Astrocyte (in vitro differentiated cells and primary cell): ENCODE data around the gene PHF10.

Experiments
- CTCF ChIP-seq: IDR thresholded peaks from 2 replicates; pipeline ENCODE4 v1.5.1; 2011; ENCODE audit warnings: low read depth, mild to moderate bottlenecking, inconsistent platforms, low read length, moderate library complexity; ENCODE audit not compliant: insufficient read depth
- EZH2 ChIP-seq: IDR thresholded peaks from 2 replicates; pipeline ENCODE4 v1.6.1; 2012; ENCODE audit warnings: mild to moderate bottlenecking, low read length, inconsistent platforms; ENCODE audit not compliant: insufficient read depth

GRCh38 chr6:169714595-169714994 lies 9.7 kb downstream of the PHF10 start:
- TF ChIP-seq CTCF (no peak), EZH2 (no peak)
